H1 (cell line): ENCODE measurements around the gene AGPAT4. TPM values are rescaled to one million over a fixed set of nuclear protein-coding genes. Genes with fewer than 3 reads are reported as not detected.

Source experiments
- BACH1 ChIP-seq: IDR thresholded peaks from 2 replicates; pipeline ENCODE4 v1.6.1; 2012; ENCODE audit warnings: low read length, improper control_type of control experiment
- BRCA1 ChIP-seq: IDR thresholded peaks from 2 replicates; pipeline ENCODE4 v1.6.1; 2012; ENCODE audit warnings: low read depth, low read length, improper control_type of control experiment
- POLR2A ChIP-seq, 2 experiments: IDR thresholded peaks; 1 replicate in 1 of 2; 2 replicates in 1 of 2; pipeline ENCODE4 v1.6.1; 2011; ENCODE audit warnings: low read depth in 2 of 2, low read length in 2 of 2, mild to moderate bottlenecking in 2 of 2; ENCODE audit errors: control extremely low read depth in 1 of 2
- SUZ12 ChIP-seq: fragments of 200-600 bp; sonication (generic); IDR thresholded peaks from 2 replicates; pipeline ENCODE4 v1.6.1; 2012; ENCODE audit warnings: mild to moderate bottlenecking, inconsistent platforms, low read length, moderate library complexity, mixed read lengths
- TBP ChIP-seq: IDR thresholded peaks from 2 replicates; pipeline ENCODE4 v1.6.1; 2011; ENCODE audit warnings: low read depth, low read length, improper control_type of control experiment
- USF2 ChIP-seq: IDR thresholded peaks from 2 replicates; pipeline ENCODE4 v1.6.1; 2011; ENCODE audit warnings: low read length, improper control_type of control experiment
- polyA plus RNA-seq, 7 experiments: library from polyadenylated mRNA; depleted of rRNA in 3 of 7; stranded (reverse) in 5 of 7; unstranded in 2 of 7; fragments of >200 nt in 5 of 7; fragments of 200-250 nt in 2 of 7; gene quantifications; 1 replicate in 5 of 7; 2 replicates in 1 of 7; 4 replicates in 1 of 7; pipeline versions ENCODE4 v1.2.1 to v1.2.3, GENCODE V29; 2011 to 2013; ENCODE audit warnings: missing spikeins in 2 of 7, mixed read lengths in 2 of 7
- total RNA-seq: library from RNA; stranded (reverse); fragmentation: NEBNext Ultra II Directional; extraction: Animal tissue kit (Norgen Biotek cat#: 25700); gene quantifications from 2 replicates; pipeline ENCODE4 v1.2.1, GENCODE V29; 2021

The AGPAT4 gene
- total and polyA plus RNA-seq, 2 of the 8 experiments (the other 6 are each of a cell fraction or from before 2014, with no cell fraction given) = 13.5 to 23.8 TPM

- TF ChIP-seq BRCA1 (no peak), USF2 (no peak), POLR2A (IDR thresholded peaks at IDR 0.05; ENCODE audit: control extremely low read depth in 1 of 2, low read depth in 2 of 2, low read length in 2 of 2) (no peak), SUZ12 (no peak), BACH1 (no peak), TBP (no peak)
Observed at GRCh38 chr6:161274898-161275297, 1.0 kb upstream of the AGPAT4 start (continued).
